ENCODE data around the gene NHLH1. TPM values are rescaled to one million over a fixed set of nuclear protein-coding genes. Genes with fewer than 3 reads are reported as not detected.
A peak's percentile ranks its signal among the peaks of the same experiment; 100 is the strongest.
"Not testable (repeated sequence)": the region's sequence is repeated elsewhere in the genome, so short reads cannot be mapped to it uniquely, and the experiment has no call there.

Gene NHLH1
- total RNA-seq, 4 donors from 2014 or later: 0.80 TPM; not detected in 3

- TF ChIP-seq CTCF (IDR thresholded peaks at IDR 0.05) (no peak), POLR2A (IDR thresholded peaks at IDR 0.05) (no peak)
- no peaks in the 10 kb centered on the region for H3K27me3 ChIP-seq
- H3K27ac ChIP-seq: no peak overlapping the region
- no peak for DNase-seq
- no peak overlapping the region for H3K4me3 ChIP-seq
- H3K9me3 ChIP-seq: no peaks in the 10 kb centered on the region
- H3K36me3 ChIP-seq: no peaks in the 10 kb centered on the region
- peaks cover 0 to 9% (median 0%) of the 10 kb centered on the region in 4 donors for H3K4me1 ChIP-seq
Observed at GRCh38 chr1:160374306-160375110, 7.6 kb downstream of the NHLH1 start.

- Histone ChIP-seq H3K9me3 (no peaks in the 10 kb centered on the region), H3K27ac (no peak overlapping the region), H3K4me3 (peak overlapping the region in 1 of 4 donors; percentile 9), H3K4me1 (peaks cover 0 to 9% (median 0%) of the 10 kb centered on the region in 4 donors), H3K27me3 (no peaks in the 10 kb centered on the region), H3K36me3 (no peaks in the 10 kb centered on the region)
- DNase-seq: no peak
- TF ChIP-seq POLR2A (IDR thresholded peaks at IDR 0.05): no peak
- no peak for TF ChIP-seq CTCF (IDR thresholded peaks at IDR 0.05)
Observed at GRCh38 chr1:160375788-160376524, 9.1 kb downstream of the NHLH1 start.

- H3K36me3 ChIP-seq: no peaks in the 10 kb centered on the region
- H3K4me3 ChIP-seq: no peak overlapping the region
- H3K4me1 ChIP-seq: peaks cover 0 to 9% (median 0%) of the 10 kb centered on the region in 4 donors
- peak; percentile 51 to 97 (median 92) for TF ChIP-seq CTCF (IDR thresholded peaks at IDR 0.05)
- TF ChIP-seq POLR2A (IDR thresholded peaks at IDR 0.05): no peak
- H3K27ac ChIP-seq: no peak overlapping the region
- no peaks in the 10 kb centered on the region for H3K9me3 ChIP-seq
- no peaks in the 10 kb centered on the region for H3K27me3 ChIP-seq
- DNase-seq: no peak
Observed at GRCh38 chr1:160376525-160377131, 9.8 kb downstream of the NHLH1 start.

GRCh38 chr1:160377585-160378206, 10.8 kb downstream of the NHLH1 start:
- Histone ChIP-seq H3K27me3 (no peaks in the 10 kb centered on the region), H3K4me1 (peaks cover 0 to 9% (median 0%) of the 10 kb centered on the region in 4 donors), H3K4me3 (no peak overlapping the region), H3K9me3 (no peaks in the 10 kb centered on the region), H3K27ac (no peak overlapping the region), H3K36me3 (no peaks in the 10 kb centered on the region)
- DNase-seq: no peak
- no peak for TF ChIP-seq CTCF (IDR thresholded peaks at IDR 0.05)
- no peak for TF ChIP-seq POLR2A (IDR thresholded peaks at IDR 0.05)

GRCh38 chr1:160384812-160385211, 17.9 kb downstream of the NHLH1 start:
- H3K9me3 ChIP-seq, H3K27ac ChIP-seq, H3K4me1 ChIP-seq, DNase-seq, H3K27me3 ChIP-seq, H3K4me3 ChIP-seq, H3K36me3 ChIP-seq: not testable (repeated sequence)

- H3K36me3 ChIP-seq, DNase-seq, H3K4me1 ChIP-seq, H3K27me3 ChIP-seq, H3K9me3 ChIP-seq, H3K27ac ChIP-seq, H3K4me3 ChIP-seq: not testable (repeated sequence)
Observed at GRCh38 chr1:160388406-160388805, 21.5 kb downstream of the NHLH1 start.

All from Peyer's patch (tissue), 4 donors.